Testis (tissue), 3 donors: ENCODE results near the gene GMEB2. TPM values are rescaled to one million over a fixed set of nuclear protein-coding genes. Genes with fewer than 3 reads are reported as not detected.

Source experiments
- DNase-seq: peaks from one replicate; pipeline ENCODE4 v3.0.0-alpha.2; 2019
- H3K27ac ChIP-seq, 2 donors: fragments of 200-600 bp; sonication (generic); one replicate each; pipeline ENCODE4 v1.5.1; 2019
- H3K27me3 ChIP-seq: fragments of 200-600 bp; sonication (generic); one replicate; pipeline ENCODE4 v1.5.1; 2019
- H3K36me3 ChIP-seq: fragments of 200-600 bp; sonication (generic); one replicate; pipeline ENCODE4 v1.5.1; 2017; ENCODE audit warnings: low read depth; ENCODE audit errors: missing control alignments
- H3K4me1 ChIP-seq: fragments of 200-600 bp; sonication (generic); one replicate; pipeline ENCODE4 v1.5.1; 2019
- H3K4me3 ChIP-seq, 2 donors: fragments of 200-600 bp; sonication (generic); one replicate each; pipeline ENCODE4 v1.5.1; 2017 to 2019
- H3K9me3 ChIP-seq: fragments of 200-600 bp; sonication (generic); one replicate; pipeline ENCODE4 v1.5.1; 2017
- CTCF ChIP-seq, 3 experiments: fragments of 450-650 bp in 2 of 3; fragments of 200-600 bp in 1 of 3; sonication (generic) in 1 of 3; IDR thresholded peaks; one replicate each; pipeline ENCODE4 v1.5.1; 2016 to 2019; ENCODE audit warnings: antibody characterized with exemption in 3 of 3, mild to moderate bottlenecking in 2 of 3, moderate library complexity in 1 of 3
- POLR2A ChIP-seq: fragments of 450-650 bp; IDR thresholded peaks from one replicate; pipeline ENCODE4 v1.6.1; 2017; ENCODE audit warnings: antibody characterized with exemption, mild to moderate bottlenecking, moderate library complexity
- WGBS, 2 donors: methylation state at CpG; one replicate each; pipeline ENCODE4 v1.1.5; 2018; 5-methylcytosine and 5-hydroxymethylcytosine counted together
- intact Hi-C: fragments of 100-400 bp; cut with DNase I; formaldehyde crosslinking; loops from one replicate; pipeline ENCODE4 v1.15.1; 2023; ENCODE audit warnings: low total_unique reads
- polyA plus RNA-seq: library from polyadenylated mRNA; stranded (reverse); fragments of 350-450 nt; fragmentation: Illumina TruSeq; extraction: RNeasy Lipid Tissue Mini Kit (QIAGEN cat#74804); gene quantifications from one replicate; pipeline ENCODE4 v1.2.3, GENCODE V29; 2014; ENCODE audit warnings: low read depth, low replicate concordance; ENCODE audit not compliant: insufficient read depth
- total RNA-seq, 2 donors: library from RNA; depleted of rRNA; stranded (reverse); fragments of >200 nt; gene quantifications; one replicate each; pipeline ENCODE4 v1.2.3, GENCODE V29; 2016

The GMEB2 gene
- total and polyA plus RNA-seq, 3 donors from 2014 or later, result 20.3 to 33.1 (median 31.0) TPM

- TF ChIP-seq CTCF (IDR thresholded peaks at IDR 0.05) (no peak), POLR2A (no peak)
- WGBS, 2 donors, result 89 to 92% methylated on average over 6 of the region's 6 CpGs
- no peaks in the 10 kb centered on the region for H3K27me3 ChIP-seq
These were observed 83.2 kb downstream of the GMEB2 start for GRCh38 chr20:63543733-63544132.

GRCh38 chr20:63543131-63543530 is 83.8 kb downstream of the GMEB2 start:
- intact Hi-C loops, result no loop called here
- no peak for TF ChIP-seq CTCF (IDR thresholded peaks at IDR 0.05)
- no peak for TF ChIP-seq POLR2A
- H3K9me3 ChIP-seq, result no peaks in the 10 kb centered on the region
- no peak overlapping the region for H3K27ac ChIP-seq
- 83 to 100% methylated on average over 3 to 9 of the region's 10 CpGs for WGBS, 2 donors
- no peak for DNase-seq
- H3K27me3 ChIP-seq, result no peaks in the 10 kb centered on the region
- peaks cover 3% of the 10 kb centered on the region for H3K4me1 ChIP-seq
- H3K36me3 ChIP-seq, result no peaks in the 10 kb centered on the region
- H3K4me3 ChIP-seq, result no peak overlapping the region

More at GRCh38 chr20:63543733-63544132, 83.2 kb downstream of the GMEB2 start:
- Histone ChIP-seq H3K4me1 (no peaks in the 10 kb centered on the region), H3K9me3 (no peaks in the 10 kb centered on the region), H3K4me3 (no peak overlapping the region), H3K27ac (no peak overlapping the region), H3K36me3 (no peaks in the 10 kb centered on the region)
- intact Hi-C loops, result no loop called here
- no peak for DNase-seq

GRCh38 chr20:63542696-63543095 is 84.2 kb downstream of the GMEB2 start:
- Histone ChIP-seq H3K36me3 (no peaks in the 10 kb centered on the region), H3K27ac (no peak overlapping the region), H3K9me3 (no peaks in the 10 kb centered on the region), H3K4me3 (no peak overlapping the region), H3K4me1 (peaks cover 6% of the 10 kb centered on the region), H3K27me3 (no peaks in the 10 kb centered on the region)
- DNase-seq, result no peak
- intact Hi-C loops, result no loop called here
- no peak for TF ChIP-seq POLR2A
- no peak for TF ChIP-seq CTCF (IDR thresholded peaks at IDR 0.05)
- 70 to 76% methylated on average over 8 to 10 of the region's 10 CpGs for WGBS, 2 donors

- no peak for DNase-seq
- Histone ChIP-seq H3K4me3 (no peak overlapping the region), H3K27me3 (no peaks in the 10 kb centered on the region), H3K9me3 (no peaks in the 10 kb centered on the region), H3K4me1 (peaks cover 6% of the 10 kb centered on the region), H3K27ac (no peak overlapping the region), H3K36me3 (no peaks in the 10 kb centered on the region)
- intact Hi-C loops, result no loop called here
- TF ChIP-seq CTCF (IDR thresholded peaks at IDR 0.05), result no peak
- no peak for TF ChIP-seq POLR2A
- WGBS, 2 donors, result 35 to 69% methylated on average over 2 to 31 of the region's 36 CpGs
These were observed 84.8 kb downstream of the GMEB2 start for GRCh38 chr20:63542031-63542559.

GRCh38 chr20:63541371-63541770 is 85.5 kb downstream of the GMEB2 start:
- no peak for DNase-seq
- Histone ChIP-seq H3K27me3 (no peaks in the 10 kb centered on the region), H3K9me3 (no peaks in the 10 kb centered on the region), H3K36me3 (no peaks in the 10 kb centered on the region), H3K4me3 (no peak overlapping the region), H3K4me1 (peaks cover 6% of the 10 kb centered on the region), H3K27ac (no peak overlapping the region)
- TF ChIP-seq CTCF (IDR thresholded peaks at IDR 0.05) (no peak), POLR2A (no peak)
- intact Hi-C loops, result no loop called here
- 87 to 98% methylated on average over 9 to 25 of the region's 28 CpGs for WGBS, 2 donors
